Mononuclear cell (primary cell): ENCODE measurements around the gene CHST11. TPM values are rescaled to one million over a fixed set of nuclear protein-coding genes. Genes with fewer than 3 reads are reported as not detected.

Experiments used
- total RNA-seq: library from RNA; depleted of rRNA; stranded (reverse); fragments of >200 nt; gene quantifications from one replicate; pipeline ENCODE4 v1.2.3, GENCODE V29; 2012

CHST11 gene
- total RNA-seq, 1 donor: 83.7 TPM

Other genes with a start within 250 kb of the CHST11 start
- 69.9 TPM for gene TXNRD1, start 241.2 kb upstream of the CHST11 start, total RNA-seq
- gene EID3, start 153.2 kb upstream of the CHST11 start, total RNA-seq: 19.9 TPM